ENCODE results near the gene TLR7.

GRCh38 chrX:12865359-12865758 is 1.5 kb upstream of the TLR7 start:
- TF ChIP-seq CTCF (IDR thresholded peaks at IDR 0.05) (no peak), POLR2A (IDR thresholded peaks at IDR 0.05; ENCODE audit: low read depth) (no peak), POLR2AphosphoS5 (IDR thresholded peaks at IDR 0.05) (no peak), EP300 (IDR thresholded peaks at IDR 0.05) (no peak)
